ENCODE data around the gene RDH16. TPM values are rescaled to one million over a fixed set of nuclear protein-coding genes. Genes with fewer than 3 reads are reported as not detected.
"Not testable (repeated sequence)": the region's sequence is repeated elsewhere in the genome, so short reads cannot be mapped to it uniquely, and the experiment has no call there.

RDH16 gene
- total RNA-seq, 1 donor from 2014 or later = 1.6 TPM

- Histone ChIP-seq H3K27me3 (ENCODE audit: control insufficient read depth, insufficient read depth, low read length) (no peaks in the 10 kb centered on the region), H3K4me3 (ENCODE audit: low read depth, low read length) (no peak overlapping the region), H3K36me3 (ENCODE audit: control insufficient read depth, insufficient read depth, low read length) (no peaks in the 10 kb centered on the region)
- FAIRE-seq = no peak
- no peak for DNase-seq (ENCODE audit: low read depth)
- TF ChIP-seq CTCF (IDR thresholded peaks at IDR 0.05; ENCODE audit: insufficient read depth, low read length, severe bottlenecking) = no peak
Measured at GRCh38 chr12:56983386-56983785, 26.0 kb upstream of the RDH16 start.

- FAIRE-seq = not testable (repeated sequence)
Measured at GRCh38 chr12:56982578-56983236, 25.3 kb upstream of the RDH16 start.

GRCh38 chr12:56980941-56981530 lies 23.6 kb upstream of the RDH16 start:
- H3K27me3 ChIP-seq (ENCODE audit: control insufficient read depth, insufficient read depth, low read length) = no peaks in the 10 kb centered on the region
- TF ChIP-seq CTCF (IDR thresholded peaks at IDR 0.05; ENCODE audit: insufficient read depth, low read length, severe bottlenecking) = no peak
- no peak for DNase-seq (ENCODE audit: low read depth)
- no peak for FAIRE-seq
- H3K4me3 ChIP-seq (ENCODE audit: low read depth, low read length) = no peak overlapping the region
- H3K36me3 ChIP-seq (ENCODE audit: control insufficient read depth, insufficient read depth, low read length) = no peaks in the 10 kb centered on the region

More at GRCh38 chr12:56982578-56983236, 25.3 kb upstream of the RDH16 start:
- DNase-seq (ENCODE audit: low read depth); H3K36me3 ChIP-seq (ENCODE audit: control insufficient read depth, insufficient read depth, low read length); H3K4me3 ChIP-seq (ENCODE audit: low read depth, low read length); H3K27me3 ChIP-seq (ENCODE audit: control insufficient read depth, insufficient read depth, low read length): not testable (repeated sequence)

- no peaks in the 10 kb centered on the region for H3K27me3 ChIP-seq (ENCODE audit: control insufficient read depth, insufficient read depth, low read length)
- no peaks in the 10 kb centered on the region for H3K36me3 ChIP-seq (ENCODE audit: control insufficient read depth, insufficient read depth, low read length)
- peak; percentile 60 for DNase-seq (ENCODE audit: low read depth)
- no peak for FAIRE-seq
- H3K4me3 ChIP-seq (ENCODE audit: low read depth, low read length) = no peak overlapping the region
- TF ChIP-seq CTCF (IDR thresholded peaks at IDR 0.05; ENCODE audit: insufficient read depth, low read length, severe bottlenecking) = no peak
Measured at GRCh38 chr12:56980268-56980667, 22.9 kb upstream of the RDH16 start.

- Histone ChIP-seq H3K36me3 (ENCODE audit: control insufficient read depth, insufficient read depth, low read length) (no peaks in the 10 kb centered on the region), H3K27me3 (ENCODE audit: control insufficient read depth, insufficient read depth, low read length) (no peaks in the 10 kb centered on the region), H3K4me3 (ENCODE audit: low read depth, low read length) (no peak overlapping the region)
- DNase-seq (ENCODE audit: low read depth) (peak; percentile 55), FAIRE-seq (no peak)
- no peak for TF ChIP-seq CTCF (IDR thresholded peaks at IDR 0.05; ENCODE audit: insufficient read depth, low read length, severe bottlenecking)
Measured at GRCh38 chr12:56979628-56980027, 22.2 kb upstream of the RDH16 start.

- no peaks in the 10 kb centered on the region for H3K36me3 ChIP-seq (ENCODE audit: control insufficient read depth, insufficient read depth, low read length)
- no peaks in the 10 kb centered on the region for H3K27me3 ChIP-seq (ENCODE audit: control insufficient read depth, insufficient read depth, low read length)
- no peak overlapping the region for H3K4me3 ChIP-seq (ENCODE audit: low read depth, low read length)
- no peak for DNase-seq (ENCODE audit: low read depth)
- no peak for FAIRE-seq
- no peak for TF ChIP-seq CTCF (IDR thresholded peaks at IDR 0.05; ENCODE audit: insufficient read depth, low read length, severe bottlenecking)
Measured at GRCh38 chr12:56978397-56979138, 21.2 kb upstream of the RDH16 start.

- H3K36me3 ChIP-seq (ENCODE audit: control insufficient read depth, insufficient read depth, low read length); DNase-seq (ENCODE audit: low read depth); FAIRE-seq; H3K4me3 ChIP-seq (ENCODE audit: low read depth, low read length); H3K27me3 ChIP-seq (ENCODE audit: control insufficient read depth, insufficient read depth, low read length): not testable (repeated sequence)
Measured at GRCh38 chr12:56977361-56977760, 20.0 kb upstream of the RDH16 start.

- not testable (repeated sequence) for FAIRE-seq; DNase-seq (ENCODE audit: low read depth); H3K4me3 ChIP-seq (ENCODE audit: low read depth, low read length); H3K36me3 ChIP-seq (ENCODE audit: control insufficient read depth, insufficient read depth, low read length); H3K27me3 ChIP-seq (ENCODE audit: control insufficient read depth, insufficient read depth, low read length)
Measured at GRCh38 chr12:56974224-56974623, 16.8 kb upstream of the RDH16 start.

GRCh38 chr12:56968910-56969309 lies 11.5 kb upstream of the RDH16 start:
- H3K4me3 ChIP-seq (ENCODE audit: low read depth, low read length); H3K27me3 ChIP-seq (ENCODE audit: control insufficient read depth, insufficient read depth, low read length); FAIRE-seq; H3K36me3 ChIP-seq (ENCODE audit: control insufficient read depth, insufficient read depth, low read length); DNase-seq (ENCODE audit: low read depth): not testable (repeated sequence)
